Tibial nerve (tissue), 4 donors: ENCODE measurements around the gene MAGI2. TPM values are rescaled to one million over a fixed set of nuclear protein-coding genes. Genes with fewer than 3 reads are reported as not detected.

Source experiments
- DNase-seq, 2 donors: peaks; one replicate each; pipeline ENCODE4 v3.0.0-alpha.2; 2019; ENCODE audit warnings: low spot score in 2 of 2
- H3K27ac ChIP-seq, 4 donors: fragments of 200-600 bp; sonication (generic) in 3 of 4; one replicate each; pipeline ENCODE4 v1.5.1; 2017 to 2019; ENCODE audit warnings: mild to moderate bottlenecking in 1 of 4
- H3K27me3 ChIP-seq, 2 donors: fragments of 200-600 bp; sonication (generic) in 1 of 2; one replicate each; pipeline versions ENCODE4 v1.5.1 to v1.6.0; 2017 to 2019
- H3K36me3 ChIP-seq, 3 donors: fragments of 200-600 bp; sonication (generic); one replicate each; pipeline ENCODE4 v1.5.1; 2018 to 2019
- H3K4me1 ChIP-seq, 4 donors: fragments of 200-600 bp; sonication (generic) in 3 of 4; one replicate each; pipeline ENCODE4 v1.5.1; 2017 to 2019
- H3K4me3 ChIP-seq, 4 donors: fragments of 200-600 bp; sonication (generic) in 3 of 4; one replicate each; pipeline ENCODE4 v1.5.1; 2017 to 2019; ENCODE audit warnings: mild to moderate bottlenecking in 1 of 4, moderate library complexity in 1 of 4
- H3K9me3 ChIP-seq, 4 donors: fragments of 200-600 bp; sonication (generic) in 3 of 4; one replicate each; pipeline ENCODE4 v1.5.1; 2017 to 2019
- CTCF ChIP-seq, 5 experiments: fragments of 200-600 bp in 3 of 5; fragments of 450-650 bp in 2 of 5; sonication (generic) in 3 of 5; IDR thresholded peaks; one replicate each; pipeline ENCODE4 v1.5.1; 2016 to 2019; ENCODE audit warnings: antibody characterized with exemption in 5 of 5, mild to moderate bottlenecking in 3 of 5, moderate library complexity in 2 of 5
- EP300 ChIP-seq, 2 donors: sonication (generic); formaldehyde crosslinking; IDR thresholded peaks; one replicate each; pipeline ENCODE4 v1.6.1; 2017; ENCODE audit warnings: antibody characterized with exemption in 2 of 2, mild to moderate bottlenecking in 1 of 2
- POLR2A ChIP-seq, 2 donors: fragments of 450-650 bp; IDR thresholded peaks; one replicate each; pipeline ENCODE4 v1.6.1; 2017; ENCODE audit warnings: antibody characterized with exemption in 2 of 2, mild to moderate bottlenecking in 2 of 2, moderate library complexity in 2 of 2
- WGBS, 2 donors: methylation state at CpG; one replicate each; pipeline ENCODE4 v1.1.5; 2018; 5-methylcytosine and 5-hydroxymethylcytosine counted together
- total RNA-seq, 4 donors: library from RNA; depleted of rRNA; stranded (reverse); fragments of >200 nt; gene quantifications; one replicate each; pipeline ENCODE4 v1.1.0, GENCODE V29; 2016

Gene MAGI2
- total RNA-seq, 4 donors from 2014 or later: 33.6 to 58.2 (median 55.6) TPM

GRCh38 chr7:78389022-78389421, 1064.4 kb downstream of the MAGI2 start:
- Histone ChIP-seq H3K4me3 (no peak overlapping the region), H3K4me1 (no peaks in the 10 kb centered on the region), H3K27ac (no peak overlapping the region), H3K27me3 (no peaks in the 10 kb centered on the region), H3K36me3 (no peaks in the 10 kb centered on the region), H3K9me3 (no peaks in the 10 kb centered on the region)
- TF ChIP-seq POLR2A (IDR thresholded peaks at IDR 0.05) (no peak), CTCF (IDR thresholded peaks at IDR 0.05) (no peak), EP300 (IDR thresholded peaks at IDR 0.05) (no peak)
- no peak for DNase-seq
- WGBS, 2 donors: 51% methylated on average over 4 of the region's 4 CpGs

- Histone ChIP-seq H3K9me3 (no peaks in the 10 kb centered on the region), H3K4me3 (no peak overlapping the region), H3K36me3 (no peaks in the 10 kb centered on the region), H3K27ac (no peak overlapping the region), H3K27me3 (no peaks in the 10 kb centered on the region), H3K4me1 (no peaks in the 10 kb centered on the region)
- TF ChIP-seq CTCF (IDR thresholded peaks at IDR 0.05) (no peak), POLR2A (IDR thresholded peaks at IDR 0.05) (no peak), EP300 (IDR thresholded peaks at IDR 0.05) (no peak)
- no peak for DNase-seq
- WGBS, 2 donors: 63 to 71% methylated on average over 2 of the region's 2 CpGs
Observed at GRCh38 chr7:78386520-78386919, 1066.9 kb downstream of the MAGI2 start.

- Histone ChIP-seq H3K9me3 (peaks cover 0 to 3% (median 0%) of the 10 kb centered on the region in 4 donors), H3K27ac (no peak overlapping the region), H3K4me3 (no peak overlapping the region), H3K4me1 (no peaks in the 10 kb centered on the region), H3K36me3 (no peaks in the 10 kb centered on the region), H3K27me3 (no peaks in the 10 kb centered on the region)
- 80 to 82% methylated on average over 4 of the region's 4 CpGs for WGBS, 2 donors
- no peak for TF ChIP-seq CTCF (IDR thresholded peaks at IDR 0.05)
- no peak for TF ChIP-seq EP300 (IDR thresholded peaks at IDR 0.05)
- TF ChIP-seq POLR2A (IDR thresholded peaks at IDR 0.05): no peak
- DNase-seq: no peak
Observed at GRCh38 chr7:78383096-78383880, 1070.2 kb downstream of the MAGI2 start.

- H3K27me3 ChIP-seq: no peaks in the 10 kb centered on the region
- H3K27ac ChIP-seq: no peak overlapping the region
- WGBS, 2 donors: 94 to 95% methylated on average over 1 of the region's 1 CpG
- no peaks in the 10 kb centered on the region for H3K4me1 ChIP-seq
- TF ChIP-seq POLR2A (IDR thresholded peaks at IDR 0.05): no peak
- TF ChIP-seq EP300 (IDR thresholded peaks at IDR 0.05): no peak
- no peak for TF ChIP-seq CTCF (IDR thresholded peaks at IDR 0.05)
- DNase-seq: no peak
- H3K9me3 ChIP-seq: peaks cover 0 to 3% (median 0%) of the 10 kb centered on the region in 4 donors
- no peak overlapping the region for H3K4me3 ChIP-seq
- H3K36me3 ChIP-seq: no peaks in the 10 kb centered on the region
Observed at GRCh38 chr7:78379148-78379547, 1074.3 kb downstream of the MAGI2 start.

- H3K27ac ChIP-seq: no peak overlapping the region
- H3K9me3 ChIP-seq: peaks cover 0 to 3% (median 0%) of the 10 kb centered on the region in 4 donors
- WGBS, 2 donors: 85 to 87% methylated on average over 1 of the region's 1 CpG
- TF ChIP-seq EP300 (IDR thresholded peaks at IDR 0.05) (no peak), POLR2A (IDR thresholded peaks at IDR 0.05) (no peak), CTCF (IDR thresholded peaks at IDR 0.05) (no peak)
- no peaks in the 10 kb centered on the region for H3K4me1 ChIP-seq
- H3K36me3 ChIP-seq: no peaks in the 10 kb centered on the region
- H3K4me3 ChIP-seq: no peak overlapping the region
- H3K27me3 ChIP-seq: no peaks in the 10 kb centered on the region
- DNase-seq: no peak
Observed at GRCh38 chr7:78377532-78377931, 1075.9 kb downstream of the MAGI2 start.
